Hepatocyte (in vitro differentiated cells): ENCODE measurements around the gene YARS1. TPM values are rescaled to one million over a fixed set of nuclear protein-coding genes. Genes with fewer than 3 reads are reported as not detected.

Experiments used
- DNase-seq: peaks from one replicate; pipeline ENCODE4 v3.0.0-alpha.2; 2016; ENCODE audit warnings: low spot score
- H2AFZ ChIP-seq: fragments of 200-600 bp; sonication (generic); 2 replicates; pipeline ENCODE4 v1.6.0; 2016; ENCODE audit warnings: antibody characterized with exemption, mild to moderate bottlenecking
- H3K27ac ChIP-seq: fragments of 200-600 bp; sonication (generic); 2 replicates; pipeline ENCODE4 v1.5.1; 2016; ENCODE audit warnings: mild to moderate bottlenecking
- H3K27me3 ChIP-seq: fragments of 200-600 bp; sonication (generic); 2 replicates; pipeline ENCODE4 v1.6.1; 2016
- H3K36me3 ChIP-seq: fragments of 200-600 bp; sonication (generic); replicated peaks from 2 replicates; pipeline ENCODE4 v1.5.1; 2016; ENCODE audit warnings: low read depth; ENCODE audit not compliant: insufficient read depth
- H3K4me1 ChIP-seq: fragments of 200-600 bp; sonication (generic); 2 replicates; pipeline ENCODE4 v1.5.1; 2016; ENCODE audit warnings: mild to moderate bottlenecking, moderate library complexity; ENCODE audit not compliant: insufficient read depth
- H3K4me2 ChIP-seq: fragments of 200-600 bp; sonication (generic); 2 replicates; pipeline ENCODE4 v1.6.0; 2016
- H3K4me3 ChIP-seq: fragments of 200-600 bp; sonication (generic); 2 replicates; pipeline ENCODE4 v1.5.1; 2016; ENCODE audit warnings: mild to moderate bottlenecking
- H3K79me2 ChIP-seq: fragments of 200-600 bp; sonication (generic); 2 replicates; pipeline ENCODE4 v1.6.0; 2017; ENCODE audit warnings: mild to moderate bottlenecking
- H3K9me2 ChIP-seq: fragments of 200-600 bp; sonication (generic); replicated peaks from 2 replicates; pipeline ENCODE4 v1.6.0; 2017; ENCODE audit warnings: mild to moderate bottlenecking; ENCODE audit not compliant: insufficient read depth
- H3K9me3 ChIP-seq: fragments of 200-600 bp; sonication (generic); 2 replicates; pipeline ENCODE4 v1.5.1; 2016; ENCODE audit warnings: low read depth, mild to moderate bottlenecking
- H4K20me1 ChIP-seq: fragments of 200-600 bp; sonication (generic); 2 replicates; pipeline ENCODE4 v1.6.0; 2016; ENCODE audit warnings: mild to moderate bottlenecking; ENCODE audit not compliant: insufficient read depth, poor library complexity, severe bottlenecking
- EZH2 ChIP-seq: fragments of 200-600 bp; sonication (generic); IDR thresholded peaks from 2 replicates; pipeline ENCODE4 v1.6.1; 2016; ENCODE audit warnings: antibody characterized with exemption, mild to moderate bottlenecking, borderline replicate concordance
- EZH2phosphoT487 ChIP-seq: fragments of 200-600 bp; sonication (generic); IDR thresholded peaks from one replicate; pipeline ENCODE4 v1.6.1; 2018; ENCODE audit warnings: antibody characterized with exemption, mild to moderate bottlenecking, low read depth, moderate library complexity; ENCODE audit not compliant: unreplicated experiment, severe bottlenecking
- WGBS: methylation state at CpG from one replicate; pipeline ENCODE4 v1.1.6; 2016; ENCODE audit warnings: low lambda C conversion rate; ENCODE audit errors: missing lambda C conversion rate; 5-methylcytosine and 5-hydroxymethylcytosine counted together
- polyA plus RNA-seq: library from polyadenylated mRNA; unstranded; fragments of >200 nt; fragmentation: Nextera tagmentation; extraction: Ambion mirVana; gene quantifications from 2 replicates; pipeline ENCODE4 v1.2.1, GENCODE V29; 2016
- total RNA-seq: library from RNA; depleted of rRNA; stranded (reverse); fragments of >200 nt; gene quantifications from 2 replicates; pipeline ENCODE4 v1.2.3, GENCODE V29; 2014
- TF ChIP-seq, protein P1 (sequence below): fragments of 200-600 bp; sonication (generic); IDR thresholded peaks from 2 replicates; pipeline ENCODE4 v1.5.1; 2016; ENCODE audit warnings: antibody characterized with exemption, mild to moderate bottlenecking; ENCODE audit not compliant: poor library complexity

YARS1 gene
- total and polyA plus RNA-seq, 2 experiments from 2014 or later = 104 to 140 TPM

DNA sequence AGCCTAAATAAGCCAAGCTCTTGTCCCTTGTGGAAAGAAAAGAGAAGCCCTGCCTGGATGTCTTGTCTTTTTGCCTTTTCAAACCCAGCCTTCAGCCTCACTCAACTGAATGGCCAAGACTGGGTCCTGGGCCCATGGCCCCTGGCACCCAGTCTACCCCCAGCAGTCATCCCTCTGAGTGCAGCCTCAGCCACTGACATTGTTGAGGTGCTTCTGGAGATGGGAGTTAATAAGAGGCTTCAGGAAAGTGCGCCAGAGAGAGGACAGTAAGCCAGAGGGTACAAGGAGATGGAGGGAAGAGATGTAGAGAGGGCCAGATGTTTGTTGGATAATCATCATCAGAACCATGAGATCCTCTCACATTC is 46.7 kb upstream of the YARS1 start:
- Histone ChIP-seq H3K79me2 (no peaks in the 10 kb centered on the region), H3K9me2 (no peaks in the 10 kb centered on the region), H2AFZ (no peak overlapping the region), H3K4me2 (no peak overlapping the region), H3K9me3 (no peaks in the 10 kb centered on the region), H3K4me3 (no peak overlapping the region), H3K36me3 (no peaks in the 10 kb centered on the region), H3K4me1 (no peaks in the 10 kb centered on the region), H3K27ac (no peak overlapping the region), H4K20me1 (no peaks in the 10 kb centered on the region), H3K27me3 (no peaks in the 10 kb centered on the region)
- WGBS = 95% methylated on average over 1 of the region's 1 CpG
- no peak for TF ChIP-seq EZH2phosphoT487
- no peak for TF ChIP-seq EZH2
- TF ChIP-seq, protein P1, sequence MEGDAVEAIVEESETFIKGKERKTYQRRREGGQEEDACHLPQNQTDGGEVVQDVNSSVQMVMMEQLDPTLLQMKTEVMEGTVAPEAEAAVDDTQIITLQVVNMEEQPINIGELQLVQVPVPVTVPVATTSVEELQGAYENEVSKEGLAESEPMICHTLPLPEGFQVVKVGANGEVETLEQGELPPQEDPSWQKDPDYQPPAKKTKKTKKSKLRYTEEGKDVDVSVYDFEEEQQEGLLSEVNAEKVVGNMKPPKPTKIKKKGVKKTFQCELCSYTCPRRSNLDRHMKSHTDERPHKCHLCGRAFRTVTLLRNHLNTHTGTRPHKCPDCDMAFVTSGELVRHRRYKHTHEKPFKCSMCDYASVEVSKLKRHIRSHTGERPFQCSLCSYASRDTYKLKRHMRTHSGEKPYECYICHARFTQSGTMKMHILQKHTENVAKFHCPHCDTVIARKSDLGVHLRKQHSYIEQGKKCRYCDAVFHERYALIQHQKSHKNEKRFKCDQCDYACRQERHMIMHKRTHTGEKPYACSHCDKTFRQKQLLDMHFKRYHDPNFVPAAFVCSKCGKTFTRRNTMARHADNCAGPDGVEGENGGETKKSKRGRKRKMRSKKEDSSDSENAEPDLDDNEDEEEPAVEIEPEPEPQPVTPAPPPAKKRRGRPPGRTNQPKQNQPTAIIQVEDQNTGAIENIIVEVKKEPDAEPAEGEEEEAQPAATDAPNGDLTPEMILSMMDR = no peak
- no peak for DNase-seq

DNA sequence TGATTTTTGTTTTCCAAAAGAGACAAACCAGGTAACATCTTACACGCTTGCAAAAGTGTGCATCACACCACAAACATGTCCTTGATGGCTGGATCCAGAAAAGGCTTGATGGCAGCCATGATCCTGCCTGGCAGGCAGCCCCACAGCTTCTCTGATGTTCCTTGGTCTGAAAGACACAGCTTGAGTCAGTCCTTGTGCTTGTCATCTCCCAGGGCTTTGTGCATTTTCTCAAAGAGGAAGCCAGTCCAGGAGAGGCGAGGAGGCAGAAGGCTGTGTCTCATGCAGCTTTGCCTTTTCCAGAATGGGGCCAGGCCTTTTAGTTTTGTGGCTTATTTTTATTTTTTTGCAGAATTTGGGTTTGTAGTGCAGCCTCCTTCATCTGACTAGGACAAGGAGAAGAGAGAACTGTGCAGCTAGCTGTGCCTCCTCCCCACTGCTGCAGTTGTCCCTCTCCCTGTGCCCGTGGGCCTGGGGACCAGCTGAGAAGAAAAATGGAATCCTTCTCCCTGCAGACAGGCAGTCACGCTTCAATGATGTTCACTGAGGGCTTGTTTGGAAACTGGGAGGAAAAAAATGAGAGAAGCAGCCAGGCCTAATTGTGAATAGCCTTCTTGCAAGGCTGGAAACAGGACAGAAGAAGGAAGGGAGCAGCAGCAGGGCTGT is 46.2 kb upstream of the YARS1 start:
- Histone ChIP-seq H3K27ac (no peak overlapping the region), H3K4me1 (no peaks in the 10 kb centered on the region), H4K20me1 (no peaks in the 10 kb centered on the region), H3K9me2 (no peaks in the 10 kb centered on the region), H2AFZ (no peak overlapping the region), H3K4me2 (no peak overlapping the region), H3K79me2 (no peaks in the 10 kb centered on the region), H3K9me3 (no peaks in the 10 kb centered on the region), H3K4me3 (no peak overlapping the region), H3K27me3 (no peaks in the 10 kb centered on the region), H3K36me3 (no peaks in the 10 kb centered on the region)
- TF ChIP-seq EZH2 = no peak
- TF ChIP-seq, protein P1 = no peak
- TF ChIP-seq EZH2phosphoT487 = no peak
- WGBS = 91% methylated on average over 4 of the region's 4 CpGs
- no peak for DNase-seq

DNA sequence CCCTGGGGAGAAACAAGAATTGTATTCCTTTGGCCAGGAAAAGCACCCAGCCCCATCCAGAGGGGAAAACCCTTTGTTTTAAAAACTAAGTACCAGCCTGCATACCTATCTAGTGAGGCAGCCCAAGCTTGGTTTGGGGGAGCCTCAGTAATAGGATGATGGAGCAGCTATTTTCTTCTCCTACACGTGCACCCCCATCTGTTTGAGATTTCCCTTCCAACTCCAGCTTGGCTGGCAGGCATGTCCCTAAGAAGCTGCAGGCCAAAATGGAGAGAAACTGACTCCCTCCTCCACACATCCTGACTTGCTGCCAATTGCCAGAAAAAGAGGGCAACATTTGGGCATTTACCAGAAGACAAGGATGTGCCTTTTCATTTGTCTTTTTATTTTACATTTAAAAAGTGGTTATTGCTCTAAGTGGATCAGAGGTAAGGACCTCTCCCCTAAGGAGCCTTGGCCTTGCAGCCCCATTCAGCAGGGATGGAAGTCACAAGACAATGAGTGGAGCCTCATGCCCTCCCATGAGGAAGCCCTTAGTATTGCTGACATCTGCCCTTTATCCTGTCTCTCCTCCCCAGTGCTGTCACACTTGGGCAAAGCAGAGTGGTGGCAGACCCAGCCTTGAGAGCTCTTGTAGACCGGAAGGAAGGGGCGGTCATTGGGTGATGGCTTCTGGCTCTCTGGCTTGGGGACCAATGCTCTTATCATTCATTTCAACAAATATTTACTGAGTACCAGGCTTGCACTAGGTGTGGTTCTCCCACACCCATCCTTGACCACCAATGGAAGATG is 44.9 kb upstream of the YARS1 start:
- TF ChIP-seq, protein P1 = no peak
- Histone ChIP-seq H3K4me1 (no peaks in the 10 kb centered on the region), H3K4me2 (no peak overlapping the region), H3K9me3 (no peaks in the 10 kb centered on the region), H3K79me2 (no peaks in the 10 kb centered on the region), H4K20me1 (no peaks in the 10 kb centered on the region), H3K36me3 (no peaks in the 10 kb centered on the region), H3K27ac (no peak overlapping the region), H3K9me2 (no peaks in the 10 kb centered on the region), H2AFZ (no peak overlapping the region), H3K4me3 (no peak overlapping the region), H3K27me3 (no peaks in the 10 kb centered on the region)
- 91% methylated on average over 3 of the region's 3 CpGs for WGBS
- DNase-seq = no peak
